Prostate gland (tissue), 2 donors: ENCODE measurements around the gene AGBL4. TPM values are rescaled to one million over a fixed set of nuclear protein-coding genes. Genes with fewer than 3 reads are reported as not detected.

ENCODE experiments used
- DNase-seq: peaks from one replicate; pipeline ENCODE4 v3.0.0-alpha.2; 2019; ENCODE audit warnings: low spot score
- H3K27ac ChIP-seq, 2 donors: fragments of 200-600 bp; sonication (generic); 2 replicates each; pipeline ENCODE4 v1.5.1; 2017 to 2019
- H3K27me3 ChIP-seq: fragments of 200-600 bp; sonication (generic); replicated peaks from 2 replicates; pipeline ENCODE4 v1.5.1; 2019; ENCODE audit not compliant: insufficient read depth
- H3K36me3 ChIP-seq, 2 donors: fragments of 200-600 bp; sonication (generic); 1 replicate in 1 of 2; 2 replicates in 1 of 2; pipeline versions ENCODE4 v1.5.1 to v1.8.1; 2017 to 2019
- H3K4me1 ChIP-seq: fragments of 200-600 bp; sonication (generic); replicated peaks from 2 replicates; pipeline ENCODE4 v1.5.1; 2019
- H3K4me3 ChIP-seq, 2 donors: fragments of 200-600 bp; sonication (generic); 2 replicates each; pipeline ENCODE4 v1.5.1; 2017 to 2019
- H3K9me3 ChIP-seq: fragments of 200-600 bp; sonication (generic); 2 replicates; pipeline ENCODE4 v1.5.1; 2017
- CTCF ChIP-seq, 4 experiments: fragments of 200-600 bp in 2 of 4; fragments of 450-650 bp in 2 of 4; sonication (generic) in 2 of 4; IDR thresholded peaks; 1 replicate in 3 of 4; 2 replicates in 1 of 4; pipeline ENCODE4 v1.5.1; 2016 to 2019; ENCODE audit warnings: antibody characterized with exemption in 4 of 4, mild to moderate bottlenecking in 2 of 4, moderate library complexity in 2 of 4
- POLR2A ChIP-seq: fragments of 450-650 bp; IDR thresholded peaks from one replicate; pipeline ENCODE4 v1.6.1; 2016; ENCODE audit warnings: antibody characterized with exemption, mild to moderate bottlenecking
- POLR2AphosphoS5 ChIP-seq: sonication (generic); formaldehyde crosslinking; IDR thresholded peaks from one replicate; pipeline ENCODE4 v1.6.1; 2017; ENCODE audit warnings: antibody characterized with exemption
- WGBS: methylation state at CpG from one replicate; pipeline ENCODE4 v1.1.5; 2018; 5-methylcytosine and 5-hydroxymethylcytosine counted together
- intact Hi-C: fragments of 100-400 bp; cut with DNase I; formaldehyde crosslinking; loops from one replicate; pipeline ENCODE4 v1.14.2; 2022
- total RNA-seq, 2 donors: library from RNA; depleted of rRNA; stranded (reverse); fragments of >200 nt; gene quantifications; one replicate each; pipeline ENCODE4 v1.1.0, GENCODE V29; 2016

AGBL4 gene
- total RNA-seq, 2 donors from 2014 or later = 0.82 to 2.7 TPM

DNA sequence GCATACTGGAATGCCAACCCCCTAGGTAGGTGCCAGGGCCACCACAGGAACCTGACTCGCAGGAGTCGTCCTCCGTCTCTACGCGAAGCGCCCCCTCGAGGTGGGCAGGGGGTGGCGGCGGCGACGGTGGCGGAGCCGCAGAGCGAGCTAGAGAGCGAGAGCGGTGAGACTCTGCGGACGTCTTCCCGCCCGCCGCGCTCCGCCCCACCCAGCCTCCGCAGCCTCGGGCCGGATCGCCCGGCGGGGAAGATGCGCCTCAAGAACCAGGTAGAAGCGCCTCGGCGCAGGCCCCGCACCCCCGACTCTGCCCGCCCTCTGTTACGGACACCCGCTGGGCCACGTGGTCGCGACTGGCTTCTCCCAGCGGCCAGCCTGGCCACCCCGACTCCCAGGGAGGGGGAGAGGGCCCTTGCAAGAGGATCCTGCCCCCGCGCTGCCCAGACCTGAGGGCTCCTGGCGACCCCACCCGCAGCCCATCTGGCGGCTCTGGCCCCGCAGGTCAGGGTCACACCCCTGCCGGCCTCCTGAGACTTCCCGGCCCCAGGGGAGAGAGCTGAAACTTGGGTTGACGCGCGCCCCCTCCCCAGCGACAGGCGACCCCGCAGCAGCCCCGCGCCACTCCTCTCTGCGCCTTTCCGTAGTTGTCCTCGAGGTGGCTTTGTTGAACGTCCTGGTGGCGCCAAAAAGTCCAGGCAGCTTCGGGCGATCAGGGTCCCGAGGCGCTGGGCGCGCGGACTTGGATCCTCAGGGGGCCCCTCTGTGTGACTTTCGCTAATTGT, 24.4 kb upstream of the AGBL4 start:
- WGBS = 4% methylated on average over 64 of the region's 72 CpGs
- no peaks in the 10 kb centered on the region for H3K4me1 ChIP-seq
- H3K27ac ChIP-seq = no peak overlapping the region
- intact Hi-C loops = no loop called here
- no peaks in the 10 kb centered on the region for H3K9me3 ChIP-seq
- H3K27me3 ChIP-seq = peaks cover 4% of the 10 kb centered on the region
- H3K36me3 ChIP-seq = no peaks in the 10 kb centered on the region
- DNase-seq = no peak
- peak overlapping the region in 1 of 2 donors; percentile 7 for H3K4me3 ChIP-seq
- TF ChIP-seq CTCF (IDR thresholded peaks at IDR 0.05) (no peak), POLR2A (no peak), POLR2AphosphoS5 (no peak)

DNA sequence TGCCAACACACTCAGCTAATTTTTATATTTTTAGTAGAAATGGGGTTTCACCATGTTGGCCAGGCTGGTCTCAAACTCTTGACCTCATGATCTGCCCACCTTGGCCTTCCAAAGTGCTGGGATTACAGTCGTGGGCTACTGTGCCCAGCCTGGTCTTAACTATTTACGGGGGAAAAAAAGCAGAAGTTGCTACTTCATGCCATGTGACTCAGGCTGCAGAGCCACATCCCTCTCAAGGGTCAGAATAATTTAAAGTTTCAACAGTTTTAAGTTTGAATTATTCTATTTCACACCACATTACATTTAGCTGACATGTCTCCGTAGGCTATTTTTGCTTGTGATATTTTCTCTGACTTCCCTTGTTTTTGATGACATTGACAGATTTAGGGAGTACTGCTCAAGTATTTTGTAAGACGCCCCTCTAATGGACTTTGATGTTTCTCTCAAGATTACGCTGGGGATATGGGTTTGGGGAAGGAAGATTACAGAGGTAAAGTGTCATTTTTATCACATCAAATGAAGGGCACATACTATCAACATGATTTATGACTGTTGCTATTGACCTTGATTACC, 14.6 kb upstream of the AGBL4 start:
- H3K4me3 ChIP-seq = no peak overlapping the region
- H3K27me3 ChIP-seq = peaks cover 3% of the 10 kb centered on the region
- H3K27ac ChIP-seq = no peak overlapping the region
- intact Hi-C loops = no loop called here
- H3K4me1 ChIP-seq = no peaks in the 10 kb centered on the region
- H3K9me3 ChIP-seq = no peaks in the 10 kb centered on the region
- WGBS = 48% methylated on average over 5 of the region's 5 CpGs
- TF ChIP-seq POLR2A = no peak
- TF ChIP-seq CTCF (IDR thresholded peaks at IDR 0.05) = no peak
- TF ChIP-seq POLR2AphosphoS5 = no peak
- no peaks in the 10 kb centered on the region for H3K36me3 ChIP-seq
- no peak for DNase-seq

DNA sequence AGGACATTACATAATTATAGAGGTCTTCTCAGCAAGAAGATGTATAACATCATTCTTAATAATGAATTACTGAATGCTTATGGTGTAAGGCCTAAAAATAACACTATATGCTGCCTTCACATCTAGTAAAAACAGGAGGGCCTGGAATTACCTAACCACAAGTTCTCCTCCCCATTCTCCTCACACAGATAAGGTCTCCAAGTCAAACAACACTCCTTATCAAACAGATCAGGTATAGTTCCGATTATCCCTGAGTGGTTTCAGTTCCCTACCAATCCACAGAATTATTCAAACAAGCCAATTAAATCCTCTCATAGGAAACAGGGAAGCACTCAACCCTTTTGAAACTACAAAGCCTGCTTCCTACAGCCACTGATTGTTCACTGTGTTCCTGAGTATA, 4.0 kb upstream of the AGBL4 start:
- Histone ChIP-seq H3K4me3 (no peak overlapping the region), H3K36me3 (no peaks in the 10 kb centered on the region), H3K27me3 (no peaks in the 10 kb centered on the region), H3K27ac (no peak overlapping the region), H3K4me1 (no peaks in the 10 kb centered on the region), H3K9me3 (no peaks in the 10 kb centered on the region)
- no peak for DNase-seq
- intact Hi-C loops = no loop called here
- TF ChIP-seq CTCF (IDR thresholded peaks at IDR 0.05) (no peak), POLR2A (no peak), POLR2AphosphoS5 (no peak)
- WGBS = 26% methylated on average over 1 of the region's 1 CpG

DNA sequence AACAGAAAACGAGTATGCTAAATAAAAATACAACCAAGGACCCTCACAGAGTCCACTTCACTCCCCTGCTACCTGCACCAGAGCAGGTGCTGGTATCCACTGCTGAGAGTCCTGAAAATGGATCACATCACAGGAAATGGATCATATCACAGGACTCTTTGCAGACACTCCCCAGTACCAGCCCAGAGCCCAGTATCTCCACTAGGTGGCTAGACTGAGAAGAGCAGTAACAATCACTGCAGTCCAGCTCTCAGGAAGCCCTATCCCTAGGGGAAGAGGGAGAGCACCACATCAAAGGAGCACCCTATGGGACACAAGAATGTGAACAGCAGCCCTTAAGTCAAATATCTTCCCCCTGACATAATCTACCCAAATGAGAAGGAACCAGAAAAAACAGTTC, 28.0 kb downstream of the AGBL4 start:
- no peaks in the 10 kb centered on the region for H3K36me3 ChIP-seq
- H3K27ac ChIP-seq = no peak overlapping the region
- WGBS = 23% methylated on average over 1 of the region's 1 CpG
- no peak overlapping the region for H3K4me3 ChIP-seq
- no peaks in the 10 kb centered on the region for H3K4me1 ChIP-seq
- TF ChIP-seq POLR2A (no peak), POLR2AphosphoS5 (no peak), CTCF (IDR thresholded peaks at IDR 0.05) (no peak)
- no peaks in the 10 kb centered on the region for H3K27me3 ChIP-seq
- DNase-seq = no peak
- H3K9me3 ChIP-seq = no peaks in the 10 kb centered on the region
- intact Hi-C loops = no loop called here

DNA sequence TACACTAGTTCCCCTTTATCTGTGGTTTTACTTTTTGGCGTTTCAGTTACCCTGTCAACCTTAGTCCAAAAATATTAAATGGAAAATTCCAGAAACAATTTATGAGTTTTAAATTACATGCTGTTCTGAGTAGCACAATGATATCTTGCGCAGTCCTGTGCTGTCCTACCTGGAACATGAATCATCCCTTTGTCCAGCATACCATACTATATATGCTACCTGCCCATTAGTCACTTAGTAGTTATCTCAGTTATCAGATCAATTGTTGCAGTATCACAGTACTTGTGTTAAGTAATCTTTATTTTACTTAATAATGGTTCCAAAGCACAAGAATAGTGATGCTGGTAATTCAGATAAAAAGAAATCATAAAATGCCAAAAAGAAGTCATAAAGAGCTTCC, 52.7 kb downstream of the AGBL4 start:
- Histone ChIP-seq H3K4me3 (no peak overlapping the region), H3K4me1 (no peaks in the 10 kb centered on the region), H3K27me3 (no peaks in the 10 kb centered on the region), H3K9me3 (no peaks in the 10 kb centered on the region), H3K27ac (no peak overlapping the region), H3K36me3 (no peaks in the 10 kb centered on the region)
- WGBS = 79% methylated on average over 2 of the region's 2 CpGs
- intact Hi-C loops = no loop called here
- no peak for DNase-seq
- no peak for TF ChIP-seq CTCF (IDR thresholded peaks at IDR 0.05)
- no peak for TF ChIP-seq POLR2AphosphoS5
